ENCODE measurements around the gene TNFRSF4.

TNFRSF4 gene

DNA sequence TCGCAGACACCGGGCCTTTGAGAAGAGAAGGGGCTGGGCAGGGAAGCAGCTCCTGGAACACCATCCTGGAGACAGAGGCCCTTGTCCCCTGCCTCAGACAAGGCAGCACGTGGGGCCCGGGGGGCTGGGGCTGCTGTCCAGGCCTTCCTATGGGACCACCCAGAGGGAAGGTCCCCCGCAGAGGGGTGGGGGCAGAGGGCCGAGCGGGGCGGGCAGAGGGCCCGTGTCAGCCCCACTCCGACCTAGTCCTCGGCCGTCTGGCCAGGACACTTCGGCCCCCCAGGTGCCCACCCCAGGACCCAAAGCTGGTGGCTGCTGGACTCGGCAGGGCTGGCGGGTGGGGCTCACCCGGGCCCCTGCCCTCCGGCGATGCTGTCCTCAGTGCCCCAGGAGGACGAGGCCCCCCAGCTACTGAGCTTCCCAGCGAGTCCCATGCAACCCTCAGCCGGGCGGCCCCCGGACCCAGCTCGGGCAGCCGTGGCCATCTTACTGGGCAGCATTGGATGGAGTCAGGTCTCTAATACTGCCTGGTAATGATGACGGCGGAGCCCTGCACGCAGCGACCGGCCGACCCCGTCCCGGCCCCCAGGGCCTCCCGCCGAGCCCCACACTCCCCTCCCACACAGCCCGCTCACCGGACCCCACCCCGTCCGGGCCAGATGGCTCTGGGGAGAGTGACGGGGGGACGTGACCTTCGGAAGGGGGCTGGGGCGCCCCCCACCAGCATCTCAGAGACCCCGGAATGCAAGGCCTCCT lies 47.1 kb downstream of the TNFRSF4 start:
- no peak for DNase-seq

DNA sequence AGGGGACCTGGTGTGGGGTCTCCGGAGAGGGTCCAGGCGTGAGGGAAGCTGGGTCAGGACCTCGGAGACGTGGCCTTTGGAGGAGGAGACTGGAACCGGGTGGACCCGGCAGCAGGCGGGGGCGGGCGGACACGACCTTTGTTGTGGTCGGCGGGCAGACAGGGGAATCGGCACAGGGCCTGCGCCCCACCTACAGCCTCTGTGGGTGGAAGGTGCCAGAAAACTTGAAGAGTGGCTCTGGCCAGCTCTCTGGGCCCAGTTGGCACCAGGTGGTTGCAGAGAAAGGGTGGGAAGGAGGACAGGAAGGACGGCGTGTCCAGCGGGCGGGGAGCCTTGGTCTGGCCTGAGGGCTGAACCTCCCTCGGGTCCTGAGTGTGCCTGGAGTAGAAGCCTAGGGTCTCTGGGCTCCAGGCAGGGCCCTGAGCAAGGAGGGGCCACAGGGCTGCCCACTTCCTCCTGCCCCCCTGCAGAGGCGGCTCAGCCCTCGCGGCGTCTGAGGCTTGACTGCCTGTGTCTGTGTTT lies 48.0 kb downstream of the TNFRSF4 start:
- DNase-seq: no peak

DNA sequence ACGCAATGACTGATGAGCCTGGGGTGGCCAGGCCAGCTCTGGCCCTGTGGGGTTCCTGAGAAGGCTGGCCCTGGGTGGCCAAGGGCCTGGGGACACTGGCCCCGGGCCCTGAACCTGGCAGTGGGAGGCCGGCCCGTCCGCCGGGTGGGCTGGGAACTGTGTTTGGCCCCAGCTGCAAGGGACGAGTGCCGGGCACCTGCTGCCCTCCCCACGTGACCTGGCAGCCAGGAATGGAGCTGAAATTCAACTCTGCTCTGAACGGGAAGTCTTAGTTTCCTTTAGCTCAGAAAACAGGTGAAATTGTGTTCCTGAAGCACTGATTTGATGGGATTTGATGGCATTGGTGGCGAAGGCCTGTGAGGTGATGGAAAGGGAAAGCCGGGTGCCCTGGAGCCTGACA lies 48.5 kb downstream of the TNFRSF4 start:
- DNase-seq: no peak

DNA sequence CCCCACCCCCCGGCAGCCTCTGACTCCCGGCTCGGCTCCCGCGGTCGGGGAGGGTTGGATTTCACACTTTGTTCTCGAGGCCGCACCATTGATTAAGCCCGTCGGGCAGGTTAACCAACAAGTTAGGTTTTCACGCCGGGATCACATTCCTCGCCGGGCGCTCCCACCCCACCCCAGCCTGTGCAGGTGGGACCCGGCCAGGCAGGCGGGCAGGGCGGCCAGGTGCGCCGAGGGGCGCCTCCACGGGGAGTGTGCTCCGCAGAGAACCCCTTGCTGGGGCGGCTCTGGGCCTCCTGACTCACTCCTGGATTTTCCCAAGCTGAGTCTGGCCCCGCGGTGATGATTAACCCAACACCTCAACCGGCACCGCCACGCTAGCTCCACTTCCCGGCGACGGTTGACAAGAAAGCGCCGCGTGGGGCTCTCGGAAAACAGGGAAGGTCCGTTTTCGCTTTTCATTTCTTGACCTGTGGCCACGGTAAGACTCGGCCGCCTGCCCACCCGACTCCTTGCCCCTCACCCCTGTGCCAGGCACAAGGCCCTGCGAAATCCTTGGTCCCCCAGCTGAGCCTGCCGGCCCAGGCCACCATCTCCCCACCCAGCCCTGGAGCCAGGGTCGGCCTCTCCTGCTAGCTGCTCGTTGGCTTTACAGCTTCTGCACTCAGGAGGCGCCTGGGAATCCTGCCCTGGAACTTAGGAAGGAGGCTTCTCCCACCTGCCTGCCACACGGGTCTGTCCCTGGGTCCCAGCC lies 49.1 kb downstream of the TNFRSF4 start:
- DNase-seq: no peak

DNA sequence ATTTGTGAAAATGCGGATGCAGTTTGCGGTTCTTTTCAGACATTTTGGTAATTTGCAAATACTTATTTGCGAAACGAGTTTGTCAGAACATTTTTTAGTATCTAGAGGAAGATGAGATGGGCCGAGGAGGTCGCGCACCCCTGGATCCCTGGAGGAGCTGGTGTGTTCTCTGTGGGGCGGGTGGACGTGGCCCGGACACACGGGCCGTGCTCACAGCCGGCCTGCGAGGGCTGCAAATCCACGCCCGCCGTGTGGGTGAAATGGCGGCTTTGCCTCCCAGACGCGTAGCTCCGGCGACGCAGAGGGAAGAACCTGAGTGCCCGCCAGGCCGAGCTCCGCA lies 49.6 kb downstream of the TNFRSF4 start:
- no peak for DNase-seq

DNA sequence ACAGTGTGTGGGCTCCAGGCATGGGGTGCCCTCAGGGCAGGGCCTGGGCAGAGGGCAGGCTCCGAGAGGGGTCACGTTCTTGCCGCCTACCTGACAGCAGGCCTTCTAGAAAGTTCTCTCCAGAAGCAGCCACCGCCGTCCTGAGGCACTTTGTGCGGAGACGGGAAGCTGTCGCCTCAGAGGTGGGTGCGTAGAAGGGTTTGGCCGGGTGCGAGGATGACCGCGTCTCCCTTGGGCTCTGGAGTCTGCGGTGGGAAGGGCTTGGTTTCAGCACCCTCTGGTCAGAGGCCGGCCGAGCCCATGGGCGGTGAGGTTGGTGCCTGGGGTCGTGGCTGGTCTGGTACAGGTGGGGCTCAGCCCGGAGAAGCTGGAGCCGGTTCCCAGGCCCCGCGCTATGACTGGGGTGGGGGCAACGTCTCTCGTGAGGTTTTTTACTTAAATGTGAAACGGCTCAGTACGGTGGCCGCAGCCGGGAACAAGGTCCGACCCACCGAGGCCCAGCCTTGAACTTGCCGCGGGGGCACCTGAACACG lies 50.3 kb downstream of the TNFRSF4 start:
- no peak for DNase-seq

DNA sequence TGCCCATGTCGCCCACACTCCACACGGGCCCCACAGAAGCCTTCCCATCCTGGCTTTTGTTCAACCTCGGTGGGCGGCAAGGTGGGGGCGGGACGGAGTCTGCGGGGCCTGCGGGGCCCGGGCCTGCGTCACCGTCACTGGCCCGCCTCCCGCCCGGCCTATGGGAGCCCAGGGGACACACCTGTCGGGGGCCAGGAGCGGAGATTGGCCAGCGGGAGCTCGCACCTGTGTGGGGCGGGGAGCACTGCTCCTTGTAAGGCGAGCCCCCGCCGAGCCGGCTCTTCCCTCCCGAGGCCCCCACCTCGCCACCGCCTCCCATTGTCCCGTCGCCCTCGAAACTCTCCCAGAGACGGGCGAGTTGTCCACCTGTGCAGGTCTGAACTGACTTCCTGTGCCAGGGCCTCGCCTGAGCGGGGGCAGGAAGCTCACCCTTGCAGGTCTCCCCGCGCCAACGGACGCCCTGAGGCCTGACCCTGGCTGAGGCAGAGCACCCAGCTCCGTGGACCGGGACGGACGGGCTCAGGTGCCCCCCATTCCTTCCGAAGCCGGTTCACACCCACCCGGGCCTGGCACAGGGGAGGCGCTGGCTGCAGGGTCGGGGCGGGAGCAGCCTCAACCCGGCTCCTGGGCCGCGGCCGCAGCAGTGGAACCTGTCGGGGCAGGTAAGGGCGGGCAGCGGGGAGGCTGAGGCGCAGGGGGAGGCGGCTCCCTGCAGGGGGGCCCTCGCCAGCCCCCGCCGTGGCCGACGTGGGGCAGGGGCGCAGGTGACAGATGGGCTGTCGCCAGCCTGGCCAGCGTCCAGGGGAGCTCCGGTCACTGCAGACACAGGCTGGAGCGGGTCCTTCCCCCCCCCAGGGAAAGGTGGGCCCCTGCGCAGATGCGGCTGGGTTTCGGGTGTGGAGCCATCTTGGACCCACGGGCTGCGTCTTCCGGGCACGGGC lies 51.1 kb downstream of the TNFRSF4 start:
- DNase-seq: no peak

DNA sequence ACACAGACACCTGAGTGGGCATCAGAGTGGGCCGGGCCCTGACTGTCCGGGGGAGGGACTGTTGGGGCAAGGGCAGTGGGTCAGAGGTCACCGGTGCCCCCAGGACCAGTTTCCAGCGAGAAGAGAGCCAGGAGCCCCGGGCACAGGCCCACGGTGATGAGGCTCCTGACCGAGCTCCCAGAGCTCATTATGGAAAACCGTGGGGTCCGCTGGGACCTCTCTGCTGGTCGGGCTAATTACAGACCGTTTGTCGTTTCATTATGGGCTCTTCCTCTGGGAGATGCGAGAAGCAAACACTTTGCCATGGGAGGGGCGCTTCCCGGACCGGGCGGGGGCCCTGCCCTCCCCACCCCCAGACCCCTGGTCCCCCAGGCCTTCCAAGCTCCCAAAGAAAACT lies 52.3 kb downstream of the TNFRSF4 start:
- DNase-seq: no peak
